ENCODE results near the gene ZNF280D.
A peak's percentile ranks its signal among the peaks of the same experiment; 100 is the strongest.
"Not testable (repeated sequence)": the region's sequence is repeated elsewhere in the genome, so short reads cannot be mapped to it uniquely, and the experiment has no call there.

The ZNF280D gene, protein sequence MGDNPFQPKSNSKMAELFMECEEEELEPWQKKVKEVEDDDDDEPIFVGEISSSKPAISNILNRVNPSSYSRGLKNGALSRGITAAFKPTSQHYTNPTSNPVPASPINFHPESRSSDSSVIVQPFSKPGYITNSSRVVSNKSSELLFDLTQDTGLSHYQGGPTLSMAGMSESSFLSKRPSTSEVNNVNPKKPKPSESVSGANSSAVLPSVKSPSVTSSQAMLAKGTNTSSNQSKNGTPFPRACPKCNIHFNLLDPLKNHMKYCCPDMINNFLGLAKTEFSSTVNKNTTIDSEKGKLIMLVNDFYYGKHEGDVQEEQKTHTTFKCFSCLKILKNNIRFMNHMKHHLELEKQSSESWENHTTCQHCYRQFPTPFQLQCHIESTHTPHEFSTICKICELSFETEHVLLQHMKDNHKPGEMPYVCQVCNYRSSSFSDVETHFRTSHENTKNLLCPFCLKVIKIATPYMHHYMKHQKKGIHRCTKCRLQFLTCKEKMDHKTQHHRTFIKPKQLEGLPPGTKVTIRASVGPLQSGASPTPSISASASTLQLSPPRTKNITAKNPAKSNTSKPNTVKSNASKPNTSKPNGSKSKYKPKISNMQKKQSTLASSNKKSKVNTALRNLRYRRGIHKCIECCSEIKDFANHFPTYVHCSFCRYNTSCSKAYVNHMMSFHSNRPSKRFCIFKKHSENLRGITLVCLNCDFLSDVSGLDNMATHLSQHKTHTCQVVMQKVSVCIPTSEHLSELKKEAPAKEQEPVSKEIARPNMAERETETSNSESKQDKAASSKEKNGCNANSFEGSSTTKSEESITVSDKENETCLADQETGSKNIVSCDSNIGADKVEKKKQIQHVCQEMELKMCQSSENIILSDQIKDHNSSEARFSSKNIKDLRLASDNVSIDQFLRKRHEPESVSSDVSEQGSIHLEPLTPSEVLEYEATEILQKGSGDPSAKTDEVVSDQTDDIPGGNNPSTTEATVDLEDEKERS

DNA sequence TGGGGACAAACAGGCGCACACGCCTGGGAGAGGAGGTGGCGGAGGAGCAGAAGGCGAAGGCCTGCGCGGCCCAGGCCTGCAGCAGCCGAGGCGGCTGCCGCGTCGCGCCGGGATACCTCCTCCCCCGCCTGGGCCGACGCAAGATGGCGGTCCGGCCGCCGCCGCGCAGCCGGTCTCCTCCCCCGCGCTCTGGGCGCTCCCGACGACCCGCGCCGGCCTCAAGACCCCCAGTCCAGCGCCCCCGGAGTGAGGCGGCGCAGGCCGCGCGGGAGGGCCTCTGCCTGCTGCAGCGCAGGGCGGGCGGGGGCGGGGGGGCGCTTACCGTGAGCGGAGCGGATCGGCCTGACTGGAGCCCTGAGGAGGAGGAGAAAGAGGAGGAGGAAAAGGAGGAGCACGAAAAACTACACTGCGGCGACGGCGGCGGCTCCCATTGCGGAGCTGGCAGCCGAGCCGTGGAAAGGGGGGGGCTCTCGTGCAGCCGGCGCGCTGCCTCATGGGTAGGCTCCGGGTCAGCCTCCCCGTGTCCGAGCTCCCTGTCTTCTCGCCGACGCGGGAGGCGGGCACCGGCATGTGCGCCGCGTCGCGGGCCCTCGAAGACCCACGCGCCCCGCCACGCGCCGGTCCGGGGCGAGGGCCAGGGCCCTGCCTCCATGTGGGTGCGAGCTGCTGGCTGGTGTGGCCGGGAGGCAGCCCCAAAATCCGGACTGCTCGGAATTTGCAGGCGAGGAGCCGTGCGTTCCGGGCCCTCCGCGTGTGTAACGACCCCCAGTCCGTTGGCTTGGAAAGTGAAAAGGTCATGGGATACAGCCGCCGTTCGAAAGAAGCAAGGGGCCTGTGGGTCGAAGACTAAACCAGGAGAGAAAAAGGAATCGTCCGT lies at the start of gene ZNF280D:
Gene ZNF280D, minus strand, starts transcription at position 374 of the 877 bp plus-strand sequence. CDS start 26,400 bp downstream, outside the sequence.
- DNase-seq = peak; percentile 51 to 56

- no peak for DNase-seq
Observed at GRCh38 chr15:56782306-56782705, 49.0 kb upstream of the ZNF280D start.

DNA sequence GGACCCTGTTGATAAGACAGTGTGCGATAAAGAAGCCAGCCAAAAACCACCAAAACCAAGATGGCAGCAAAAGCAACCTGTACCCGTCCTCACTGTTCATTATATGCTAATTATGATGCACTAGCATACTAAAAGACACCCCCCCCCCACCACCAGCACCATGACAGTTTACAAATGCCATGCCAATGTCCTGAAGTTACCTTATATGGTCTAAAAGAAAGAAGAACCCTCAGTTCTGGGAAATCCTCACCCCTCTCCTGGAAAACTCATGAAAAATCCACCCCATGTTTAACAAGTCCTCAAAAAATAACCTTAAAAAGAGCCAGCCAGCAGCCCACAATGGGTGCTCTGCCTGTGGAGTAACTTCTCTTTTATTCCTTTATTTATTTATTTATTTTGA lies 48.4 kb upstream of the ZNF280D start:
- no peak for DNase-seq

- not testable (repeated sequence) for DNase-seq
Observed at GRCh38 chr15:56780102-56780725, 46.9 kb upstream of the ZNF280D start.

DNA sequence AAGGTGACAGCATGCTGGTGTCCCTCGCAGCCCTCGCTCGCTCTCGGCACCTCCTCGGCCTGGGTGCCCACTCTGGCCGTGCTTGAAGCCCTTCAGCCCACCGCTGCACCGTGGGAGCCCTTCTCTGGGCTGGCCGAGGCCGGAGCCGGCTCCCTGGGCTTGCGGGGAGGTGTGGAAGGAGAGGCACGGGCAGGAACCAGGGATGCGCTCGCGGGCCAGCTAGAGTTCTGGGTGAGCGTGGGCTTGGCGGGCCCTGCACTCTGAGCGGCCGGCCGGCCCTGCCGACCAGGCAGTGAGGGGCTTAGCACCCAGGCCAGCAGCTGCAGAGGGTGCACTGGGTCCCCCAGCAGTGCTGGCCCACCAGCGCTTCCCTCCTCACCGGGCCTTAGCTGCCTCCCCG lies 46.1 kb upstream of the ZNF280D start:
- not testable (repeated sequence) for DNase-seq

GRCh38 chr15:56778761-56779160 lies 45.5 kb upstream of the ZNF280D start:
- DNase-seq = no peak

GRCh38 chr15:56776839-56777238 lies 43.5 kb upstream of the ZNF280D start:
- no peak for DNase-seq

- no peak for DNase-seq
Observed at GRCh38 chr15:56775641-56776040, 42.3 kb upstream of the ZNF280D start.

DNA sequence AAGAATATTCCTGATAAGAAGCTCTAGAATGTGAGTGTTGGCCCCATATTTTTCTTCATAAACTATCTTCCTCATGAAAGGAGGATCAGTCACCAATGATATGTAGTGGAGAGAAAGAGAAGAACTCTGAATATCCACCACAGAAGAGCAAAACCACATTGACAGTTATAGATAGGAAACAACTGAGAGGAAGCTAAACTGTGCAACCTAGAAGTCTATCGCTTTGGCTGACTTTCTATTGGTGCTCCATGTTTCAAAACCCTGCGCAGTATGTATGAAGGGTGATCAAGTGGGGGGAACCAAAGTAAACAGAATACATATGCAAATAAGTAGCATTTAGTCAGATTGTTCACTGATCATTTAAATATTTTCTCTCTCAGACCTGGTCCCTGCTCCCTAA lies 41.0 kb upstream of the ZNF280D start:
- DNase-seq = no peak

DNA sequence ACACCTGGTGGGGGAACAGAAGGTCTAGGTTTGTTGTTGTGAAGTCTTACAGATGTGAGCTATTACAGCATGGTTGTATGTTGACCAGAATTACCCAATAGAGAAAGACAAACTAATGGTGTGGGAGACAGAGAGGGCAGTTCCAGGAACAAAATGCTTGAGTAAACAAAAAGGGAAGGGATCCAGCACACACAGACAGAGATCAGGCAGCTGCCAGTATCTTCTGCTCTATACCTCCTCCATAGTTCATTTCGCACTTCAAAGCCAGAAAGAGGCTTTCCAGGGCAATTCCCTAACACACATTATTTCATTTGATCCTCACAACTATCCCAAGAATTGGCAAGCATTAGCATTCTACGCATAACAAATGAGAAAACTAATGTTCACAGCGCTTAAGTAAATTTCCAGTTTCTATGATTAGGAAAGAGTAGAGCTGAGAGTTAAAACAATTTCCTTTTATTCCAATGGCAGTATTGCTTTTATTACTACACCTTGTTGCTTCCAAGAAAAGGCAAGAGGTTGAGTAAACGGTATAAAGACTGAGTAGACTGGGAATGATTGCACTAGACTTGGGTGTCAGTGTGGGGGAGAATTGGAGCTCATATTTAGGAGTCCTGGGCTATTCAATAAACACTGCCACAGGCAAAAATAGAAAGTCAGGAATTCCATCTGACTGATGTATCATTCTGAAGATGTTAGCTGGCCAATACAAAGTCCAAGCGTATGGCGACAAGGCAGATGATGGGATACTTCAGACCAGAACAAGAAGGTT lies 39.7 kb upstream of the ZNF280D start:
- DNase-seq = no peak

DNA sequence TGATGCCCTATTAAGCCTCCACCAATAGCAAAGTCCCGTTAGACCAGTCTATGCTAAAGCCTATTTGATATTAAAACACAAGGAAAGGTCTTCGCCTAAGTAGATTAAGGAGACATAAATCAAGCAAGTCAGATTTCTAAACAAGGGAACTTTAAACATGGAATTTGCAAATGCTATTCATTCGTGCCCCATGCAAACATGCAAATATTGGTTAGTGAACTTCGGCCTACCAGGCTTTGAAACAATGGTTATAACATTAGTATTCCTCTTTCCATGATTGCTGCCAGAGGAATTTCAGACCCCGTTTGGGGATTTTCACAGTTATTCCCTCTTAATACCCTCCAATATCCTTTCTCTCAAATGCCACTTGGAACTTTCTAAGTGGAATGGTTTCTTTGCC lies 36.9 kb upstream of the ZNF280D start:
- DNase-seq = no peak

DNA sequence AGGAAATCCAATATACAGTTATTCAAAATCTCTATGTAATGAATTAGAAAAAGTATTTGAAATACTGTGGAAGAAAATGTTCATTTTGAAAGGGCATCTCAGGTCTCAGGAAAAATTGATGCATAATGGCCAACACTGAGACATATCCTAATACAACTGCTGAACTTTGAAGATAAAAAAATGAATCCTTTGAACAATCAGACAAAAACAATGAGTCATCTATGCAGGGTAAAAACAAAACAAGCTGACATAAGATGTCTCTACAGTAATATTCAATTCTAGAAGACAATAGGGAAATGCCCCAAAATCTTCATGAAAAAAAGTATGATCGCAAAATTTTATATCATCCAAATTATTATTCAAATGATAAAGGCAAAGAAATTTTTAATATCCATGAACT lies 34.0 kb upstream of the ZNF280D start:
- no peak for DNase-seq

- DNase-seq = no peak
Observed at GRCh38 chr15:56765251-56765650, 31.9 kb upstream of the ZNF280D start.

- DNase-seq = no peak
Observed at GRCh38 chr15:56763141-56763895, 30.0 kb upstream of the ZNF280D start.

- DNase-seq = no peak
Observed at GRCh38 chr15:56760186-56760585, 26.9 kb upstream of the ZNF280D start.

DNA sequence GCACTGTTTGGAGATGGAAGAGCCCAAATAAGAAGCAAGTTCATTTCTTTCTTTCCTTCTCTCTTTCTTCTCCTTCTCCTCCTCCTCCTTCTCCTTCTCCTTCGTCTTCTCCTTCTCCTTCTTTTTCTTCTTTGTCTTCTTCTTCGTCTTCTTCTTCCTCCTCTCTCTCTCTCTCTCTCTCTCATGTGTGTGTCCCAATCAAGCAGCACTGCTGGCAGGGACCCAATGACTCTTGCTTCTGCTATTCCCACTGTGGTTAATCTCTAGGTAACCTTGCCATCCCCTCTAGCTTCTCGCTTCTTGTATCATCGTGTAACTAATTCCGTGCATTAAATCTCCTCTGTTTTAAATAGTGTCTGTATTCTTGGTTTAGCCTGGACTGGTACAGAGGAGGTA lies 26.1 kb upstream of the ZNF280D start:
- DNase-seq = no peak

GRCh38 chr15:56758770-56759449 lies 25.6 kb upstream of the ZNF280D start:
- no peak for DNase-seq

DNA sequence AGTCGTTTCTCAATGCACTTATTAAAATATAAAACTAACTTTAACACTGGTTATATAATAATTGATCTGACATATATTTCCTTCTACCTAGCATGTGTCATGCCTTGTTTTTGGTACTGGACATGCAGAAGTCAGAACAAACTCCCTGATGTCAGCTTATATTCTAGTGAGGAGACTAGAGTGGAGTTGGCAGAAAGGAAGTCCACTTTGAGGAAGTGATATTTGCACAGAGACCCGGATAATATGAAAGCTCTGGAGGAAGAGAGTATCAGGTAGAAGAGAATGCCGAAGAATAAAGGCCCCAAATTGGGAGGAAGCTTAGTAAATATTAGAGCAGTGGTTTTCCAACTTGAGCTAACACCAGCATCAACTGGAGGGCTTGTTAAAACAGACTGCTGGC lies 24.6 kb upstream of the ZNF280D start:
- DNase-seq = no peak

- DNase-seq = no peak
Observed at GRCh38 chr15:56754772-56755370, 21.6 kb upstream of the ZNF280D start.

DNA sequence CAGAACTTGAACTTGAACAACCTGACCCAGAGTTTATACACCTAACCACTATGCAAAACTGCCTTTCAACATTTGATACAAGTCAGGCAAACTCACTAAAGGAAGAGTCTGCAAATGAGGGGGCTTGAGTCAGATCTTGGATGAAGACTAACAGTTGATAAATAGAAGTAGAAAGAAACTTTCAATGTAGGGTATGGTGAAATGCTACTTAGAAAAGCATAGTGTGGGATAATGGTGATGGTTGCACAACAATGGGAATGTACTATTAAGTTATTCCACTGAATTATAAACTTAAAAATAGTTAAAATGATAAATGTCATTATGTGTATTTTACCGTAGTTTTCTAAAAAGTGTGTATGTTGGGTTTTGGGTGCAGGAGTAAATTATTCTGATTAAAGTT lies 19.7 kb upstream of the ZNF280D start:
- no peak for DNase-seq

Data from NCI-H187 (cell line).